Natural killer cell treated with Interleukin-12 subunit alpha and Interleukin-12 subunit beta and Interleukin-15 and Interleukin-18, amount 100 ng/mL, for 72 hours (primary cell): ENCODE results near the gene TIAM1. TPM values are rescaled to one million over a fixed set of nuclear protein-coding genes. Genes with fewer than 3 reads are reported as not detected.

Source experiments
- ATAC-seq, 2 donors: fragments of 150-1000 bp; cut with Tn5 transposase in 1 of 2; sonication (Bioruptor Pico), chemical (Tn5 transposase) in 1 of 2; 2 replicates each; pipeline ENCODE4 v1.10.0; 2021
- DNase-seq: peaks from one replicate; pipeline ENCODE4 v3.0.0; 2022; ENCODE audit warnings: low spot score
- H3K27ac Mint-ChIP-seq, 2 donors: 1 replicate in 1 of 2; 2 replicates in 1 of 2; pipeline ENCODE4 v1.8.0; 2022; ENCODE audit warnings: mixed read lengths in 2 of 2, mild to moderate bottlenecking in 1 of 2, moderate library complexity in 1 of 2
- H3K27me3 Mint-ChIP-seq, 2 donors: 1 replicate in 1 of 2; 2 replicates in 1 of 2; pipeline ENCODE4 v1.8.0; 2022; ENCODE audit warnings: mixed read lengths in 2 of 2
- H3K36me3 Mint-ChIP-seq: one replicate; pipeline ENCODE4 v1.8.0; 2022; ENCODE audit warnings: mixed read lengths
- H3K4me1 Mint-ChIP-seq, 2 donors: 1 replicate in 1 of 2; 2 replicates in 1 of 2; pipeline ENCODE4 v1.8.0; 2022; ENCODE audit warnings: low read depth in 2 of 2, mixed read lengths in 2 of 2, mild to moderate bottlenecking in 1 of 2
- H3K4me3 Mint-ChIP-seq: one replicate; pipeline ENCODE4 v1.8.0; 2022; ENCODE audit warnings: mixed read lengths
- H3K9me3 Mint-ChIP-seq: 2 replicates; pipeline ENCODE4 v1.8.0; 2022; ENCODE audit warnings: mixed read lengths
- total RNA-seq, 2 donors: library from RNA; stranded (reverse); gene quantifications; one replicate each; pipeline ENCODE4 v1.2.3, GENCODE V29; 2022

TIAM1 gene
- total RNA-seq, 2 donors from 2014 or later = 57.4 to 125 TPM

DNA sequence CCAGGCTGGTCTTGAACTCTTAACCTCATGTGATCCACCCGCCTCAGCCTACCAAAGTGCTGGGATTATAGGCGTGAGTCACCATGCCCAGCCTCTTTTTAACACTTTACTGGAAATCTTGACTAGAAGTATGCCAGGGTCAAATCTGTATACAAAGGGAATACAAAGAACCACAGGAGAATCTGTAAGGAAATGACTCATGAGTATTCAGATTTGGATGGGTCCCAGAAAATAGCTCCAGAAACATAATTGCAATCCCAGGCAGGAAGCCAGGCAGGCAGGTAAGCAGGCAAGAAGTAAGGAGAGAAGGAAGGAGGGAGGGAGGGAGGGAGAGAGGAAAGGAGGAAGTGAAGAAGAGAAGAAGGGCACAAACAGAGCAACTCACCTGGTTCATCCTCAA is 22.8 kb upstream of the TIAM1 start:
- no peak for DNase-seq
- Mint-ChIP-seq H3K9me3 (peaks cover 4% of the 10 kb centered on the region), H3K4me1 (peaks cover 20 to 26% of the 10 kb centered on the region in 2 donors), H3K27me3 (no peaks in the 10 kb centered on the region), H3K4me3 (no peak overlapping the region), H3K27ac (no peak overlapping the region), H3K36me3 (no peaks in the 10 kb centered on the region)
- ATAC-seq = no peak

DNA sequence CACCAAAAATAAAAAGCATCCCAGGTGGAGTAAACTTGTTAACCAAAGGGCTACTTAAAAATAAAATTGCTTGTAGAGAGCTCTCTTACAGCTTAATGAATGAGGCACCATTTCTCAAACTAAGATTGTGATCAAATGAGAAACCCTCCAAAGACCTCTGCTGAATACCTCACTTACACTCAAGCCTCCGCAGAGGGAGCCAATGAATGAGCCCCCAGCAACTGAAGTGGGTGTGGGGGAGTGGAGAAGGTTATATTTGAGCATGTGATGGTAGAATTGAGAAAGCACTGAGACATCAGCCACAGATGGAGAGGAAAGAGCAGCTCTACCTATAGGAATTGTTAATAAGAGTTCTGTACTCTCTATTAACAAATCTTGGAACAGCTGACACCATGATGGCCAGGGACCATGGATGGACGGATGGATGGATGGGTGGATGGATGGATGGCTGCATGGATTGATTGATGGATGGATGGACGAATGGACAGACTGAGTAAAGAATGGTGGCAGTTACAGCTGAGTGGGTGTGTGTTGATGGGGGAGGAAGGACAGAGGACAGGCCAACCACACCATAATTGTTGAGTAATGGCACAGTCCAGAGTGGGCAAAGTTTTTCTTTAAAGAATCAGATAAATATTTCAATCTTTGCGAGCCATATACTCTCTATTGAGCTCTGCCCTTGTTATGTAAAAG is 20.3 kb upstream of the TIAM1 start:
- peaks cover 32 to 33% of the 10 kb centered on the region in 2 donors for H3K4me1 Mint-ChIP-seq

DNA sequence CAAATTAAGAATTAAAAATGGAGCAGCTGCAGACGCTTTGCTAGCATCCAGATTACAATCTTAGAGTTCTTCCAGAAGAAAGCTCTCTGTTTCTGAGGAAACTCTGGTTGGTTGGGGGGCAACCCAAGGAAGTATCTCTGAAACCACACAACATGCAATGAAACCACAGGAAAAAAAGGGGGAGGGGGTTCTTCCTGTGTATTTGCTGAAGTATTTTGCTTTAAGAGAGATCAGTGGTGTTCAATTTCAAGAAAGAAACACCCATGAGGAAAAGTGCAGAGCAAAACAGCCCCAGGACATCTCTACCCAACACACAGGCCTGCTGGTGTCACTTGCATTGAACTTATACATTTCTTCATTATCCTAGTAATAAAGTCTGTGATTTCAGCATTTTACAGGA is 19.7 kb upstream of the TIAM1 start:
- ATAC-seq (peak; percentile 42 to 69), DNase-seq (no peak)
- H3K4me1 Mint-ChIP-seq = peaks cover 33 to 34% of the 10 kb centered on the region in 2 donors
- H3K36me3 Mint-ChIP-seq = no peaks in the 10 kb centered on the region
- no peaks in the 10 kb centered on the region for H3K27me3 Mint-ChIP-seq
- peak overlapping the region; percentile 70 for H3K4me3 Mint-ChIP-seq
- H3K27ac Mint-ChIP-seq = peak overlapping the region; percentile 55 to 62
- peaks cover 6% of the 10 kb centered on the region for H3K9me3 Mint-ChIP-seq

More for the DNA sequence above, 20.3 kb upstream of the TIAM1 start:
- Mint-ChIP-seq H3K4me3 (peak overlapping the region; percentile 70), H3K36me3 (no peaks in the 10 kb centered on the region), H3K9me3 (peaks cover 6% of the 10 kb centered on the region), H3K27me3 (no peaks in the 10 kb centered on the region), H3K27ac (peak overlapping the region; percentile 55 to 62)
- no peak for DNase-seq
- peak; percentile 12 to 61 for ATAC-seq

DNA sequence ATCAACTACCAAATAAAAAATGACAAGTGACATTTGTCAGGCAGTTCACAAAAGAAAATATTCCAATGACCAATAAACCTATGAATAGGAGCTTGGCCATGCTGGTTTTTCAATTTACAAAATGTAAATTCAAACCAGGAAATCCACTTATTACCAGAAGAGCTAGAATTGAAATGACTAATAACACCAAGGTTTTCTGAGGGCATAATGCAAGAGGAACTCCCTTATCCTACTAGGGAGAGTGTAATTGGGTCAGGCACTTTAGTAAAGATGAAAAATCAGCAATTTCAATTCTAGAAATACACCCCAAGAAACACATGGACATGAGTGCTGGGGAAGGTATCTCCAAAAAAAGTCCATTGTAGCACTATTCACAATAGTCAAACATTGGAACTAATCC is 16.7 kb upstream of the TIAM1 start:
- DNase-seq = no peak
- Mint-ChIP-seq H3K27ac (peak overlapping the region; percentile 27 to 63), H3K9me3 (peaks cover 6% of the 10 kb centered on the region), H3K27me3 (no peaks in the 10 kb centered on the region), H3K4me1 (peaks cover 37 to 38% of the 10 kb centered on the region in 2 donors), H3K4me3 (peak overlapping the region; percentile 13), H3K36me3 (no peaks in the 10 kb centered on the region)
- peak; percentile 49 to 57 for ATAC-seq

DNA sequence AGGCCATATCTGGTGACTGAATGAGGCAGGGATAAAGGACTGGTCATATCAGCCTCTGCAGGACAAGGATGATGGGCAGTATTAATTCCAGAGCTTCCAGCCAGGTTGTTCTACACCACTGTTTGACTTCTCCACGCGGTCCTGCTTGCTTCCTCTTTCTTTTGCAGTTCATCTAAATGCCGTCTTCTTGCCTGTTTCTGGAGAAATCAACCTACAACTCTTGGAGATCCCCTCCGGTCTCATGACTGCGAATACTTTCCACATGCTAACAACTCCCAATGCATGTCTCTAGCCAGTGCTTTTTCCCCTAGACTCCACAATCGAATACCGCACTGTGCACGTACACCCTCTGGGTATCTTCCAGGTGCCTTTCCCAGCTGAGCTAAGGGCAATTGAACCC is 14.1 kb upstream of the TIAM1 start:
- no peak for ATAC-seq
- Mint-ChIP-seq H3K9me3 (peaks cover 3% of the 10 kb centered on the region), H3K27me3 (no peaks in the 10 kb centered on the region), H3K27ac (no peak overlapping the region), H3K36me3 (no peaks in the 10 kb centered on the region), H3K4me3 (no peak overlapping the region), H3K4me1 (peaks cover 33% of the 10 kb centered on the region in 2 donors)
- no peak for DNase-seq

DNA sequence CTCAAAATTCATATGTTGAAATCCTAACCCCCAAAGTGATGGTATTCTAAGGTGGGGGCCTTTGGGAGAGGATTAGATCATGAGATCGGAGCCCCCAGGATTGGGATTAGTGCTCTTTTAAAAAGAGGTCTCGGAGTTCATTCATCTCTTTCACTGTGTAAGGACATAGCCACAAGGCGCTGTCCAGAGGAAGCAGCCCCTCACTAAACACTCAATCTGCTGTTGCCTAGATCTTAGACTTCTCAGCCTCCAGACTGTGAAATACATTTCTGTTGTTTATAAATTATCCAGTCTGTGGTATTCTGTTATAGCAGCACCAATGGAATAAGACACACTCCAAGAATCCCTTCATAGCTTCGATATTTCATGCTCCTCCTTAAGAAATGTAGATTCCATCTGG is 12.4 kb upstream of the TIAM1 start:
- no peak overlapping the region for H3K4me3 Mint-ChIP-seq
- H3K9me3 Mint-ChIP-seq = peaks cover 3% of the 10 kb centered on the region
- DNase-seq = no peak
- no peak for ATAC-seq
- H3K4me1 Mint-ChIP-seq = peaks cover 37 to 41% of the 10 kb centered on the region in 2 donors
- H3K36me3 Mint-ChIP-seq = no peaks in the 10 kb centered on the region
- peak overlapping the region in 1 of 2 donors; percentile 78 for H3K27ac Mint-ChIP-seq
- no peaks in the 10 kb centered on the region for H3K27me3 Mint-ChIP-seq

DNA sequence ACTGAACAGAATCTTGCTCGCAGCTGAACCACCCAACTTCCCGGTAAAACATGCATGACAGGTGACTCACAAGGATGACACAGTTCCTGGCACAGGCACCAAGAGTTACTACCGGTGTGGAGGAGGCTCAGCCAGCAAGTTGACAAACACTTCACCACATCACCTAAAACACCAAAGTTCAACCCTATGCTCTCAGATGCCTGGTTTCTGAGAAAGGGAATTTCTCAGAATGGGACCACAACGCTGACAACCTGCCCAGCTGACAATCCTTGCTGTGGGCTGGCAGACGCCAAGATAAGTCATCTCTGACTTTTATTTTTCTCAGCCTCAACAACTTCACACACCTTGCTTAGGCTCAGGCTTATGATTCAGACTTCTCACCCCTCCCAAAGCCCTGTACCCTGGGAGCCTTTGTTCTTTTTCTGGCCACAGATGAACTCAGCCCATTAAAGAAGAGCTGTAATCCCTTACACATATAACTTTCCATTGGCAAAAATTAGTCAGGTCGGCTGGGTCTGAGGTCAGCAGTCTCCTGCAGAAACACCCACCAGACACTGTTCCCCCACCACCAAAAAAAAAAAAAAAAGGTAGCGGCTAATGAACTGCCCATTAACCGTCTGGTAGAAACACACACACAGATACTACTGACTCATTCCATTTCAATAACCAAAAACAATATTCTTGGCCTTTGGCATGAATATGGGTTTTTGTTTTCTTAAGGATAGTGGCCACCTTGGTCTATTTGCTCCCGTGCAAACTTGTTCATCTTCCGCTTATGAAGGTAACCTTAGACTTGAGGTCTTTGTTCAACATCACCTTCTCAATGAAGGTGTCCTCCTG is 10.8 kb upstream of the TIAM1 start:
- Mint-ChIP-seq H3K9me3 (peaks cover 3% of the 10 kb centered on the region), H3K27me3 (no peaks in the 10 kb centered on the region), H3K27ac (peak overlapping the region; percentile 78 to 84), H3K4me3 (peak overlapping the region; percentile 69), H3K4me1 (peaks cover 30 to 36% of the 10 kb centered on the region in 2 donors), H3K36me3 (peaks cover 6% of the 10 kb centered on the region)
- peak; percentile 94 to 95 for ATAC-seq
- peak; percentile 88 for DNase-seq

DNA sequence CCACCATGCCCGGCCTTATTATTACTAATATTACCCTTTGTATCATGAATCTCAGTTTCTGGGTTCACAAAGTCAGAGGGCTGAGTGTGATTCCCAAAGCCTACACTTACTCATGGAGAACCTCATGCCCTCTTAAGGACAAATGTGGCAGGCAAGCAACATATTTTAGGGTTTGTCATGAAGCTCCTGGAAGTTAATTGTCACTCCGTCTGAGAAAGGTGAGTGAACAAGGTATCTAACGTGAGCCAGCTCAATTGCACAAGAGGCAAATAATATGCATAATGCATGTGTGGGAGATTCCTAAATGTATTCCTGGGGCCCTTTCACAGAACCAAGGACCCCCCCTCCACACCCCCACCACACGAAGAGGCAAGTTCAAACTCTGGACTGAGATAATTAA is 10.1 kb upstream of the TIAM1 start:
- Mint-ChIP-seq H3K36me3 (peaks cover 6% of the 10 kb centered on the region), H3K27ac (peak overlapping the region; percentile 78 to 84), H3K4me3 (peak overlapping the region; percentile 69), H3K4me1 (peaks cover 30 to 32% of the 10 kb centered on the region in 2 donors), H3K27me3 (no peaks in the 10 kb centered on the region), H3K9me3 (no peaks in the 10 kb centered on the region)
- no peak for DNase-seq
- no peak for ATAC-seq

DNA sequence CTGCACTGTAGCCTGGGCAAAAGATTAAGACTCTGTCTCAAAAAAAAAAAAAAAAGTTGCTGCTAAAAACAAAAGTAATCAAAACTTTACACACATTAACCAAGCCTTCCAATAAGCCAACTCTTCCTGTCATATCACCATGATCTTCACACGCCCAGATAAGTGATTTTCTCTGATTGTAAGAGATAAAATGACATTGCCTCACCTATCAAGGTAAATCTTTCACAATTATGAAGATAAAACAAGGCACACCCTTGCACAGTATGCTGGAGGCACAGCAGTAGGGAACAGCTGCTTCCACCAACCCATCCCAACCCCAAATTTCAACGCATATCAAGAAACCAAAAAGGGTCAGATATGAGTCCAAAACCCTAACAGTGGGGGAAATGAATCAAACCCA is 8.8 kb upstream of the TIAM1 start:
- Mint-ChIP-seq H3K36me3 (peaks cover 6% of the 10 kb centered on the region), H3K4me1 (peaks cover 30 to 31% of the 10 kb centered on the region in 2 donors), H3K4me3 (peak overlapping the region; percentile 56), H3K27ac (peak overlapping the region; percentile 71 to 83), H3K27me3 (no peaks in the 10 kb centered on the region), H3K9me3 (no peaks in the 10 kb centered on the region)
- ATAC-seq (no peak), DNase-seq (no peak)

DNA sequence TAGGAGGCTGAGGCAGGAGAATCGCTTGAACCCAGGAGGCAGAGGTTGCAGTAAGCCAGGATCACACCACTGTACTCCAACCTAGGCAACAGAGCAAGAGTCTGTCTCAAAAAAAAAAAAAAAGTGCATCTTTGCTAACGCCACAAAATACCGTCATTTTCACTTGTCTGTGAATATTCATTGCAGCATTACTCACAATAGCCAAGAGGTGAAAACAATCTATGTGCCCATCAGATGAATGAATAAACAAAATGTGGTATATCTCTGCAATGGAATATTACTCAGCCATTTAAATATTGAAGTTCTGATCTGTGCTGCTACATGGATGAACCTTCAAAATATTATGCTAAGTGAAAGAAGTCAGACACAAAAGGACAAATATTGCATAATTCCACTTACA is 7.9 kb upstream of the TIAM1 start:
- no peak for DNase-seq
- Mint-ChIP-seq H3K4me3 (no peak overlapping the region), H3K4me1 (peaks cover 30 to 37% of the 10 kb centered on the region in 2 donors), H3K9me3 (no peaks in the 10 kb centered on the region), H3K36me3 (peaks cover 6% of the 10 kb centered on the region), H3K27me3 (no peaks in the 10 kb centered on the region), H3K27ac (peak overlapping the region; percentile 61 to 71)
- ATAC-seq = no peak

DNA sequence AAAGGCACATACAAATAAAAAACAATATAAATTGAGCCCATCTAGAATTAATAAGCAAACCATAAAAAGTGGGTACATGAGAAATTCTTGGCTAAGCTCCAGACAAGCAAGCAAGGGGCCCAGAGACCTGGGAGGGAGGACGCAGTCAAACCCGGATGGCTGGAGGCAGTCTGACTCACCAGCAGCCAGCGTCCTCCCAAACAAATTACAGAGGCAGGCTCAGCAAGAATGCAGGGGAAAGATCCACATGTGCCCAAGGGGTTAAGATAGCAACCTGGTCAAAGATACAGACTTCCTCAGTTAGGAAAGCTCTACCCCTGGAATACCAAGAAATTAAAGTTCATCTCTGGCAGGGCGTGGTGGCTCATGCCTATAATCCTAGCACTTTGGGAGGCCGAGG is 7.4 kb upstream of the TIAM1 start:
- peak overlapping the region in 1 of 2 donors; percentile 61 for H3K27ac Mint-ChIP-seq
- ATAC-seq (no peak), DNase-seq (no peak)
- H3K4me3 Mint-ChIP-seq = no peak overlapping the region
- H3K36me3 Mint-ChIP-seq = peaks cover 6% of the 10 kb centered on the region
- H3K4me1 Mint-ChIP-seq = peaks cover 30 to 37% of the 10 kb centered on the region in 2 donors
- peaks cover 0 to 4% of the 10 kb centered on the region in 2 donors for H3K27me3 Mint-ChIP-seq
- no peaks in the 10 kb centered on the region for H3K9me3 Mint-ChIP-seq

DNA sequence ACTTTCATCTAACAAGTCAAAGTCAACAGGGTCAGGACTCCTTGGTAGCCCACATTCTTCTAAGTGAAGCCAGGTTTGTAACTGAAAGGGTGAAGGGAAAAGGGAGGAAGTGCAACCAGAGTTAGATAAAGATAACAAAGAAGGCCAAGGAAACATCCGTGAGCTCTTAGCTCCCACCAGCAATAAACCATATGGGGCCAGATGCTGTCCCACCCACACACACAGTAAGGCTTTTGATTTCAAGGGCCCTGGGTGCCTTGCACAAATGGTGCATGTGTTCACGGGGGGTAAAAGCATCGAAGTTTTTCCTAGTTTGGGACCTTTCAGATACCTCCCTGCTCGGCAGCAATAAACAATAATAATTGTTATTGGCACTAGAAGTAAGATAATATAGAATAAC is 5.1 kb upstream of the TIAM1 start:
- ATAC-seq (no peak), DNase-seq (no peak)
- Mint-ChIP-seq H3K4me1 (peaks cover 15 to 21% of the 10 kb centered on the region in 2 donors), H3K4me3 (no peak overlapping the region), H3K9me3 (no peaks in the 10 kb centered on the region), H3K27ac (peak overlapping the region in 1 of 2 donors; percentile 51), H3K36me3 (peaks cover 6% of the 10 kb centered on the region), H3K27me3 (peaks cover 2 to 19% of the 10 kb centered on the region in 2 donors)

DNA sequence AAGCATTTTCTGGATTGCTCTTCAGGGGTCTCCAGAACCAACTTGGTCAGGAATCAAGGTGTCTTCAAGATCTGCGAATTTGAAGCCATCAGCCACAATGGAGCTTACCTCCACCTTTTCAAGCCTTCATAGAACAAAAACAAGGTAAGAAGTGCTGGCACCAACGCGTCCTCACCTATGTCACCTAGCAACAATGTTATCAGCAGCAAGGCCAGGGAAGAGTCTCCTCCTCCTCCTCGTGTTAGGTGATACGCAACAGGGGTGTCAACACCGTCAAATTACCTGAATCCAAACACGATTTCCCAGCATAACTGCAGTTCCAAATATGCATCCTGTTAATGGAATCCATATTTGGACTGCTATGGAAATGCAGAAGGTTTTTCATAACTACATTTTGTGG is 4.1 kb upstream of the TIAM1 start:
- Mint-ChIP-seq H3K4me3 (no peak overlapping the region), H3K9me3 (no peaks in the 10 kb centered on the region), H3K27me3 (peaks cover 2 to 20% of the 10 kb centered on the region in 2 donors), H3K27ac (no peak overlapping the region), H3K36me3 (peaks cover 6% of the 10 kb centered on the region), H3K4me1 (peaks cover 23 to 29% of the 10 kb centered on the region in 2 donors)
- ATAC-seq (no peak), DNase-seq (no peak)

DNA sequence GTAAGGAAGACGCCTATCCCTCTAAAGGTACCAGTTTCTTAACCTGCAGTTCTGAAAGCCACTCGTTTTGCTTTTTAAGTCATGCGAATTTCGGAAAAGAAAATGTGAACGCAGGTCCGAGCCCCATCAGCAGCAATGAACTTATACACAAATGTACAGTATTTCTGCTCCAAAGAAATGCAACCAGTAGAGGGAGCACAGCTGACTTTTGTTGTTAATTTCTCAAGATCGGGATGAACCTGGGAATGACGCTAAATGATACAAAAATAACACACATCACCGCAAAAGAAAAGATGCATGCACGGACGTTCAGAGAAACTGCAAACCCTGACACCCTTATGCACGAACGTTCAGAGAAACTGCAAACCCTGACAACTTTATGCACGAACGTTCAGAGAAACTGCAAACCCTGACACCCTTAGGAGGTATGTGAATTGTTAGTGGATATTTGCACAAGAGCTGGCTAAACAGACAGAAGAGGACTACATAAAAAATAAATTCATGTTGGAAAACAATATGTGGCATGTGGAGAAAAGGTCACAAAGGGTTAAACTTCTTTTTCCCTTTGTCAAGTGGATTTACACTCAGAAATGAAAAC is 3.5 kb upstream of the TIAM1 start:
- ATAC-seq (no peak), DNase-seq (no peak)
- H3K9me3 Mint-ChIP-seq = no peaks in the 10 kb centered on the region
- H3K27me3 Mint-ChIP-seq = peaks cover 2 to 20% of the 10 kb centered on the region in 2 donors
- peaks cover 22 to 27% of the 10 kb centered on the region in 2 donors for H3K4me1 Mint-ChIP-seq
- H3K36me3 Mint-ChIP-seq = peaks cover 6% of the 10 kb centered on the region
- H3K27ac Mint-ChIP-seq = peak overlapping the region in 1 of 2 donors; percentile 47
- H3K4me3 Mint-ChIP-seq = no peak overlapping the region
